Measurements from ENCODE around the gene PER2.

PER2 gene

GRCh38 chr2:238265605-238266004 is 22.8 kb downstream of the PER2 start:
- no peak for TF ChIP-seq CTCF (conservative IDR thresholded peaks at IDR 0.05; ENCODE audit: control insufficient read depth, insufficient read depth, low read depth, low read length)

GRCh38 chr2:238264072-238264460 is 24.3 kb downstream of the PER2 start:
- H3K4me3 ChIP-seq (ENCODE audit: control insufficient read depth, low read depth, low read length), result no peak overlapping the region
- TF ChIP-seq CTCF (conservative IDR thresholded peaks at IDR 0.05; ENCODE audit: control insufficient read depth, insufficient read depth, low read depth, low read length), result no peak
- DNase-seq (ENCODE audit: low read depth), result no peak

More at GRCh38 chr2:238265605-238266004, 22.8 kb downstream of the PER2 start:
- DNase-seq (ENCODE audit: low read depth), result no peak
- no peak overlapping the region for H3K4me3 ChIP-seq (ENCODE audit: control insufficient read depth, low read depth, low read length)

- DNase-seq (ENCODE audit: low read depth), result peak; percentile 94
- TF ChIP-seq CTCF (conservative IDR thresholded peaks at IDR 0.05; ENCODE audit: control insufficient read depth, insufficient read depth, low read depth, low read length), result peak; percentile 82
Measured at GRCh38 chr2:238263204-238264071, 25.0 kb downstream of the PER2 start.

GRCh38 chr2:238262496-238263122 is 25.8 kb downstream of the PER2 start:
- DNase-seq (ENCODE audit: low read depth), result no peak
- no peak for TF ChIP-seq CTCF (conservative IDR thresholded peaks at IDR 0.05; ENCODE audit: control insufficient read depth, insufficient read depth, low read depth, low read length)
- no peak overlapping the region for H3K4me3 ChIP-seq (ENCODE audit: control insufficient read depth, low read depth, low read length)

More at GRCh38 chr2:238263204-238264071, 25.0 kb downstream of the PER2 start:
- H3K4me3 ChIP-seq (ENCODE audit: control insufficient read depth, low read depth, low read length), result no peak overlapping the region

- TF ChIP-seq CTCF (conservative IDR thresholded peaks at IDR 0.05; ENCODE audit: control insufficient read depth, insufficient read depth, low read depth, low read length), result no peak
- DNase-seq (ENCODE audit: low read depth), result no peak
- H3K4me3 ChIP-seq (ENCODE audit: control insufficient read depth, low read depth, low read length), result no peak overlapping the region
Measured at GRCh38 chr2:238261718-238262375, 26.6 kb downstream of the PER2 start.

- H3K4me3 ChIP-seq (ENCODE audit: control insufficient read depth, low read depth, low read length), result no peak overlapping the region
- DNase-seq (ENCODE audit: low read depth), result no peak
- TF ChIP-seq CTCF (conservative IDR thresholded peaks at IDR 0.05; ENCODE audit: control insufficient read depth, insufficient read depth, low read depth, low read length), result no peak
Measured at GRCh38 chr2:238260883-238261282, 27.5 kb downstream of the PER2 start.

All from fibroblast of mammary gland (primary cell).